Measurements from ENCODE around the gene PTPRM.

The PTPRM gene

GRCh38 chr18:7676253-7676873 lies 109.2 kb downstream of the PTPRM start:
- no peak for DNase-seq

- DNase-seq: no peak
Measured at GRCh38 chr18:7677001-7677400, 109.9 kb downstream of the PTPRM start.

GRCh38 chr18:7677424-7677823 lies 110.3 kb downstream of the PTPRM start:
- DNase-seq: no peak

- DNase-seq: no peak
Measured at GRCh38 chr18:7678389-7678788, 111.3 kb downstream of the PTPRM start.

- DNase-seq: no peak
Measured at GRCh38 chr18:7678801-7679200, 111.7 kb downstream of the PTPRM start.

- no peak for DNase-seq
Measured at GRCh38 chr18:7681298-7681697, 114.2 kb downstream of the PTPRM start.

GRCh38 chr18:7682321-7682720 lies 115.2 kb downstream of the PTPRM start:
- no peak for DNase-seq

GRCh38 chr18:7683753-7684152 lies 116.6 kb downstream of the PTPRM start:
- no peak for DNase-seq

GRCh38 chr18:7684357-7684756 lies 117.2 kb downstream of the PTPRM start:
- DNase-seq: no peak

GRCh38 chr18:7684966-7685365 lies 117.8 kb downstream of the PTPRM start:
- DNase-seq: no peak

GRCh38 chr18:7686278-7686677 lies 119.2 kb downstream of the PTPRM start:
- DNase-seq: no peak

- no peak for DNase-seq
Measured at GRCh38 chr18:7688580-7688979, 121.5 kb downstream of the PTPRM start.

GRCh38 chr18:7691206-7691605 lies 124.1 kb downstream of the PTPRM start:
- no peak for DNase-seq

- DNase-seq: no peak
Measured at GRCh38 chr18:7696780-7697179, 129.7 kb downstream of the PTPRM start.

- DNase-seq: no peak
Measured at GRCh38 chr18:7697306-7697705, 130.2 kb downstream of the PTPRM start.

- no peak for DNase-seq
Measured at GRCh38 chr18:7711495-7711894, 144.4 kb downstream of the PTPRM start.

- DNase-seq: no peak
Measured at GRCh38 chr18:7720395-7720794, 153.3 kb downstream of the PTPRM start.

GRCh38 chr18:7721532-7721931 lies 154.4 kb downstream of the PTPRM start:
- DNase-seq: no peak

GRCh38 chr18:7722955-7723354 lies 155.8 kb downstream of the PTPRM start:
- no peak for DNase-seq

GRCh38 chr18:7723558-7723957 lies 156.4 kb downstream of the PTPRM start:
- no peak for DNase-seq

GRCh38 chr18:7725473-7725872 lies 158.4 kb downstream of the PTPRM start:
- DNase-seq: no peak

- DNase-seq: no peak
Measured at GRCh38 chr18:7725897-7726296, 158.8 kb downstream of the PTPRM start.

- DNase-seq: no peak
Measured at GRCh38 chr18:7726522-7726921, 159.4 kb downstream of the PTPRM start.

GRCh38 chr18:7727361-7728076 lies 160.4 kb downstream of the PTPRM start:
- no peak for DNase-seq

- no peak for DNase-seq
Measured at GRCh38 chr18:7728297-7728696, 161.2 kb downstream of the PTPRM start.
